ENCODE results near the gene DNM3.
"Not testable (repeated sequence)": the region's sequence is repeated elsewhere in the genome, so short reads cannot be mapped to it uniquely, and the experiment has no call there.

Gene DNM3

DNA sequence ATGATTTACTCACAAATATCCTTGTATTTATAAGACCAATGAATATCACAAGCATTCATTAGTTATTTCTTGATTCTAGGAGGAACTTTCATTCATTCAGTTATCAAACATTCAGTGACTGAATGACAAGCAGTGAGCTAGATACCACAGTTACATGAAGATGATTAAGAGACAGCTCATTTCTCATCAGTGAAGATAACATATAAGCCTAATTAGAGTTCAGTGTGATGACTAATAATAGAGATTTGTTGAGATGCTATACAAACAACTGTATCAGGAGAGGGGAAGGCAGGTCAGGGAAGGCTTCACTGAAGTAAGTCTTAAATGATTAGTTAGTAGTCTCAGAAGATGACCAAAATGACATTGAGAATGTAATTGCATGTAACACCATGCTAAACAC is 564.6 kb downstream of the DNM3 start:
- no peak for DNase-seq

DNA sequence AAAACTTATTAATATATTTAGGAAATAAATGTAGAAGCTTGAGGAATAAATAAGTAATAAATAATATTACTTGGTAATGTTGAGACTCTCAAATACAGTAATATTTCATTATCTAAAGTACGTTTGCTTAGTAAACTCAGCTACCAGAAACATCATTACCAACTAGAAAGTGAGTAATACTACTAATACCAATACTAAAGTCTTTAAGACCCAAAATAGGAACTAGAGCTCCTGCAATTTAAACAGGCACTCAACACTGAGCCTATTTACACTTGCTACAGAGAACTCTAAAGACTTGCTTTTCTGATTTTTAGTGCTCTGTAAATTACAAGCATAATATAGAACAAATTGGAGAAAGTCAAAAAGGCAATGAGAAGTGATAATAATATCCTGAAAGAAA is 565.7 kb downstream of the DNM3 start:
- no peak for DNase-seq

DNA sequence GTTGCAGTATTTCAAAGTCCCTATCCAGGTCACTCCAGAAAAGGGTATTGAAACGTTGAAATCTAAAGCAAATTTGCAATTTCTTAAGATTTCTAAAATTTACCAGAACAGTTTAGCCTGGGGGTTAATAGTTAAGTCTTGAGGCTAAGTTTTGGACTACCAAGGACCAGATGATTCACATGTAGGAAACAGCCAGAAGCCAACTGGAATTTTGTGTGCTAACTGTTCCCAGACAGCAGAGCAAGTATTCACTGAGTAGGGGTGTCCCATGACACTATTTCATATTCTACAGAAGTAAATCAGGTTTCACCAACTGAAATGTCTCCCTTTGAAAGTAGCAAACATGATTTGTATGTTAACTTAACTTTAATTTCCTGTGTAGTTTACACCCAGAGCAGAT is 567.7 kb downstream of the DNM3 start:
- DNase-seq, result no peak

DNA sequence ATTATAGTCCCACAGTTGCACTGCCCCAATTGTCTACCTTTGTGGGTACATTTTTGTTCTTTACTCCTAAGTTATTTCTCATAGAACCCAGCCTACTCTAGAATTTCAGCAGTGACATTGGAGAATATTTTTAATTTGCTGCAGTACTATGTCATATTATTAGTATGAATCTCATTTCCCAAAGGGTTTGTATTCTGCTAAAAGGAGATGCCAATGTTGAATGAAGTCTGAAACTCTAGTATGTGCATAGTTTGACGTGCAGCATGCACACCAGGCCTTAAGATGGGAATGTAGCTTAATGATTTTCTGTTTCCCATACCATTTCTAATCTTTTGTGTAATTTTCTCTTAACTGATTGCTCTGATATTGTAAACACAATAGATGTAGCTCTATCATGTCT is 568.7 kb downstream of the DNM3 start:
- no peak for DNase-seq

DNA sequence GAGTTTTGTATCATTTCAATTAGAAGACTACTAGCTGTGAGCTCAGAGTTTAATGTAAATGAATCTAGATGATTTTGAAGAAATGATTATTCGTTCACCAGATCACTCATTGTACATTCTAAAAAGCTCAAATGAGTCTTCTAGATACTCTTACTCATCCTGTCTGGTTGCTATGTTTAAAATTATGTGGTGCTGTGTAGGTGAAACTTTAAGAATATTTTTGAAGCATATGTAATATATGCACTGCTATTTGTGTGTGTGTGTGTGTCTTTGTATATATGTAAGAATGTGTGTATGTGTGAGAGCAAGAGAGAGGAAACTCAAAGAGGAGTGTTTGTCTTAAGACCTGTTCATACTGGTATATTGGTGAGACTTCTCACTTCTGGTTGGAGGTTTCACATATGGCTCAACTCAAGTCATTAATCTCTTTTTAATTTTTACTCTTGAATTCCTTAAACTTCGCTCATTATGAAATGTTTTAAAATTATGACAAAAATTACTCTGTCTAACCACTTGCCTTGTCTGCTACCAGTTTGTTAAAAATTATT is 570.6 kb downstream of the DNM3 start:
- no peak for DNase-seq

DNA sequence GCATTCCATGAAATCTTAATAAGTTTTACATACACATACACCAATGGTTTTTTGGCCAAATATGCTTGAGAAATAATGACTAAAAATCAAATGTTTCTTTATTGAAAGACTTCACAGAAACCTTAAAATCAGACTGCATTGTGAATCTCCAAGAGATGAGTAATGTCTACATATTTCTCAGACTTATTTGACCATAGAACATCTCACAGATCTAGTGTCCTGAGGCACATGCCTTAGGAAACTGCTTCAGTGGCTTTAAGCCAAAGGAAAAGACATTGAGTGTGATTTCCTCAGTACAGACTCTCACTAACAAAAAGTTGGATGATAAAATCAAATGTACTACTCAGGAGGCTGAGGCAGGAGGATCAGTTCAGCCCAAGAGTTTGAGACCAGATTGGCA is 573.0 kb downstream of the DNM3 start:
- DNase-seq, result no peak

DNA sequence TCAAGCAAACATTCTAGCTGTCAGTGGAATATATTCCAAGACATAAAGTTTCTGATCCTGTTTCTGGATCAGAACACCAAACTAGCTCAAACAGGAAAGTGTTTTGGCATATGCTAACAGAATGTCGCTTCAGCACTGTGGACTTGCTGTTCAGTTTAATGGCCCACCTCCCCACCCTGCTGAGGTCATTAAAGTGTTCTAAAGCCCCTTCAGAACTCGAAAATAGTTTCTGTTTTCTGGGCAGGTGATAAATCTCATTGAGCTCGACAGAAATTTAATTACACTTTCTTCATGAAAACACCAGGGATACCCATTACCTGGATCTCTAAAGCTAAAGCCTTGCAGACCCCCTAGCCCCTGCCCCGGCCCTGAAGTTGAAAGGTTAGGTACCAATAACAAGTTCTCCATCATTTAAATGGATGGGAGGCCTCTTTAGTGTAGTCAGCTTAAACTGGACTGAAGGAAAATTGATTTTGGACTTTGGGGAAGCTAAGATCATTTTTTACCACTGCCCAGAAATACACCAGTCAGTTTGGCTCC is 575.3 kb downstream of the DNM3 start:
- no peak for DNase-seq

DNA sequence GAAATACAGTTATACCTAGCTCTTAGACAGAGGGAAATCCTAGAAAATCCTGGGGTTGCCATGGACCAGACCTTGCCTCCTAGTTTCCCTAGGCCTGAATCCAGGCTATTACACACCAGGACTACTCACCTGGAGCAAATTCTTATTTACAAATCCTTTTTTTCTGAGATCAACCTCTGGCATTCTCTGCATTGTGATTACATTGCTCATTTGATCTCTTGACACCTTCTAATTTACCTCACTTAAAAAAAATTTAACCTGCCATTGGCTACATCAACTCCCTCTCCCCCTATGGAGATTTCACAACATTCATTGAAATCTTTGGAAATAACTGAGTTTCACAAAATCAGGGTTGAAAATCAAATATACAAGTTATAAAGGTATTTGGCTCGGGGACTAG is 576.3 kb downstream of the DNM3 start:
- no peak for DNase-seq

DNA sequence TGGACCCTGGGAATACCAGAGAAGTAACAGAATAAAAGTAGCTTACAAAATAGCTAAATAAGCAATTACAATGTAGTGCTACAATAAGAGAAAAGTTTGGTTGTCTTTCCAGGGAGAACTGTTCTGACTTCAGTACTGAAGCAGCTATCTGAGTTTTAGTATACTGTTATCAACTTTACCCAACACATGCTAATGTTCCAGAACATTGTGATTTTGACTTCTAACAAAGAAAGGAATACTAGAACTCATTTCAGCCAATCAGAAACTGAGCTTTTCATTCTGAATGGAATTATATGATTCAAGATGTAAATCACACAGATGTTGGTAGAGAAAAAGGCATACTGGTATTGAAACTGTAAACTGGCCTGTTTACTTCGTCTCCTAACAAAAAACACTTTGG is 579.1 kb downstream of the DNM3 start, which contains the start of gene C1orf105:
Gene C1orf105, plus strand, starts transcription at position 301 of the 400 bp plus-strand sequence. CDS start 201 bp downstream, outside the sequence.
- no peak for DNase-seq

DNA sequence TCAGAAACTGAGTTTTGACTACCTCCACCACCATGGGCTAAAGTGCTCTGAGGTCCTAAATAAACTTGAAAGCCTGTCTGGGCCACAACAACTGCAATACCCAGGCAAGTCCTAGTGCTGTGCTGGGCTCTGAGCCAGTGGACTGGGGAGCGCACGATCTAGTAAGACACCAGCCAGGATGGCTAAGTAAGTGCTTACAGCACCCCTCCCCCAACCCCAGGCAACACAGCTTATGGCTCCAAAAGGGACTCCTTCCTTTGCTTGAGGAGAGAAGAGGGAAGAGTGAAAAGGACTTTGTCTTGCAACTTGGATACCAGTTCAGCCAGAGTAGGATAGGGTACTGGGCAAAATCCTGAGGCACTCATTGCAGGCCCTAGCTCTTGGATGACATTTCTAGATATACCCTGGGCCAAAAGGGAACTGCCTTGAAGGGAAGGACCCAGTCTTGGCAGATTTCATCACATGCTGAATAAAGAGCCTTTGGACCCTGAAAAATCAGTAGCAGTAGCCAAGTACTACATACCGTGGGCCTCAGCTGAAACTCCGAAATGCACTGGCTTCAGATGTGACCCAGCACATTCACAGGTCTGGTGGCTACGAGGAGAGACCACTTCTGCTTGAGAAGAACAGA is 580.8 kb downstream of the DNM3 start:
- DNase-seq, result no peak

DNA sequence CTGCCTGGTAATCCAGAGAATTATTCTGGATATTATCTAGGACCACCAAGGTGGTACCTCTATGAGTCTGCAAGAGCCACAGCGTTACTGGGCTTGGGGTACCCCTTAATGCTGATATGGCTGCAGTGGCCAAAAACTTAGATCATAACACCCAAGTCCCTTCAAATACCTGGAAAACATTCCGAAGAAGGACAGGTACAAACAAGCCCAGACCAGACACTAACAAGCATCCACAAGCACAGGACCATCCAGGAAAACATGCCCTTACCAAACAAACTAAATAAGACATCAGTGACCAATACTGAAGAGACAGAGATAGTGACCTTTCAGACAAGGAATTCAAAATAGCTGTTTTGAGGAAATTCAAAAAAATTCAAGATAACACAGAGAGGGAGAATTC is 582.0 kb downstream of the DNM3 start:
- DNase-seq, result no peak

DNA sequence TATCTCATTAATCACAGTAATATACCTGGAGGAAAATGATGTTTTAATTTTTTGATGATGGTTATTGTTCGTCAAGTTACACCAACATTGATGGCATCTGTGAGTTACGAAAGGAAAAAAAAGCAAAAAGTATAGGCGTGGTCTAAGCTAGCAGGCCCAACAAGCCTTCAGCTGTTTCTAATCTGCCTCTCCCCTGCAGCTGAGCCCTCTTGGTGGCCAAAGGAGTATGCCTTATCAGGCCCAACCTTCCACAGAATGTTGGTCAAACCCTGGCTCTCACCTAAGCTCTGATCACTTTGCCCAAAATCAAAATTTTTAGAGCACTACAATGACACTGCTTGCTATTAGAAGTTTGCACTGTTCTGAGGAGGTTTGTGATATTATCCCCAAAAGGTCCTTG is 584.0 kb downstream of the DNM3 start:
- no peak for DNase-seq

DNA sequence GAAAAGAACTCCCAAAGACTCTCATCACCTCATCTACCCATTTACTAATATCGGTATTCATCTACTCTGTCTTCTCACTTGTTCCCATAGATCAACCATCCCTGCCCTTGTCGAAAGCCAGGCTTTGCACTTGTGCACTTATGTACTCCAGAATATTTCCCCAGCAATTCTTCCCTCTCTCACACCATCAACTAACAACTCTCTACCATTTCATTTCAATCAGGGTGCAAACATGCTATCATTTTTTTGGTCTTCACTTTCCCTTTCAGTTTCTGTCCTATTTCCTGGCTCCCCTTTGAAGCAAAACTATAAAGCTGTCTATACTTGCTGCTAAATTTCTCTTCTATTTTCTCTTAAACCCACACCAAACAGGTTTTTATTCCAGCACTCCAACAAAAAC is 585.9 kb downstream of the DNM3 start:
- DNase-seq, result no peak

DNA sequence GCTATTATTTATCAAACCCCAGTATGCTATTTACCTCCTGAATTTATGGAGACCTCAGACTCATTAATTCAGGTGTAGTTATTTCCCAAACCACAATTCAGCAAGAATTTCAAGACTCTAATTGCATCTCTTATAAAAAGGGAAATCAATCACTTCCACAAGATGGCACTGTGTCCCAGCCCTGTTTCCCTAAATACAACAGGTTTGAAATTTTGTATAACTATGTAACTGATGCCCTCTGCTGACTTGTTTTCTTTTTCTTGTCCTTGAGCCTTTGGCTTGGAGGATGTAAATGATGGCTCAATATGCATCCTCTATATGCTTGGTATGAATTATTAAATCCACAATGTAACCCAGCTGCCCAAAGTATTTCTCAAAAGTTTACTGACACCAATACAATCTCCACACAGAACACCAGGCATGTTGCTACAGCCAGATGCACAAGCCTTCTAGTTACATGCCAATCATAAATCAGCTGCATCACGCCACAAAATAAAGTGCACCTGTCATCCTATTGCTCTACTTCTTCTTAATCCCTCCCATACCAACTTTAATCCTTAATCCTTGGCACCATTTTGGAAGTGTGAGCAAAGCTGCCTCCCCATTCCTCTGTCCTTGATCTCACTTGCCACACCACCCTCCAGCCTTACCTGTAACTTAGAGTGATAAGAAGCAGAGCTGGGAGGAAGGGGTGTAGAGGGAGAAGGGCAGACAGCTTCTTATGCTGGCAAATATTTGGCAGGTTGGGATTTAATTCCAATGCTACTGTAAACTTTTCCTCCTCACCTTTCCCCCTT is 588.2 kb downstream of the DNM3 start:
- DNase-seq, result peak; percentile 21

DNA sequence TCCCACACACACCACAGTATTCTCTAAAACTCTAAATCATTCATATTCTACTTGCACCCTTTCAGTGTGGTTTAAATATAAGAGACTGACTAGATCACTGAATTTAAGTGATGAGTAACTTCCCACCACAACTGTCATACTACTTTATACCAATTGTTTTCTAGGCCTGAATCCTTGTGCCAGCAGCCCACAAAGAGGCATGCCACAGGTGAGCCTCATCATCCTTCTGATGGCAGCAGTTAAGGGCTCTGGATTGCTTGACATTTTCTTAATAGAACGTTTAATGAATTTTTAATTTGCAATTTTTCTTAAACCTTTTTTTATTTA is 588.8 kb downstream of the DNM3 start:
- no peak for DNase-seq

DNA sequence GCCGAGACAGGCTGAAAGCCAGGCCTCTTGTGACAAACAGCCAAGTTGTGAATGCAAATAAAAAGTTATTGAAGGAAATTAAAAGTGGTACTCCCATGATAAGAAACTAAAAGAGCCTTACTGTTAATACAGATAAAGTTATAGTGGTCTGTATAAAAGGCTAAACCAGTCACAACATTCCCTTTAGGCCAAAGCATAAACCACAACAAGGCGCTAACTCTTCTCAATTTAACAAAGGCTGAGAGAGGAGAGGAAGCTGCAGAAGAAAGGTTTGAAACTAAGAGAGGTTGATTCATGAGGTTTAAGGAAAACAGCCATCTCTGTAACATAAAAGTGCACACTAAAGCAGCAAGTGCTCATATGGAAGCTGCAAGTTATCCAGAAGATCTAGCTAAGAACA is 589.9 kb downstream of the DNM3 start:
- DNase-seq, result no peak

DNA sequence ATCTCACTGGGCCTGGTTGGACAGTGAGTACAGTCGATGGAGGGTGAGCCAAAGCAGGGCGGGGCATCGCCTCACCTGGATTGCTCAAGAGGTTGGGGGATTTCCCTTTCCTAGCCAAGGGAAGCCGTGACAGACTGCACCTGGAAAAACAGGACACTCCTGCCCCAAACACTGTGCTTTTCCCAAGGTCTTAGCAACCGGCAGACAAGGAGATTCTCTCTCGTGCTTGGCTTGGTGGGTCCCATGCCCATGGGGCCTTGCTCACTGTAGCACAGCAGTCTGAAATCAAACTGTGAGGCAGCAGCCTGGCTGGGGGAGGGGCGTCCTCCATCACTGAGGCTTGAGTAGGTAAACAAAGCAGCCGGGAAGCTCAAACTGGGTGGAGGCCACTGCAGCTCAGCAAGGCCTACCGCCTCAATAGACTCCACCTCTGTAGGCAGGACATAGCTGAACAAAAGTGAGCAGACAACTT is 590.5 kb downstream of the DNM3 start:
- no peak for DNase-seq

DNA sequence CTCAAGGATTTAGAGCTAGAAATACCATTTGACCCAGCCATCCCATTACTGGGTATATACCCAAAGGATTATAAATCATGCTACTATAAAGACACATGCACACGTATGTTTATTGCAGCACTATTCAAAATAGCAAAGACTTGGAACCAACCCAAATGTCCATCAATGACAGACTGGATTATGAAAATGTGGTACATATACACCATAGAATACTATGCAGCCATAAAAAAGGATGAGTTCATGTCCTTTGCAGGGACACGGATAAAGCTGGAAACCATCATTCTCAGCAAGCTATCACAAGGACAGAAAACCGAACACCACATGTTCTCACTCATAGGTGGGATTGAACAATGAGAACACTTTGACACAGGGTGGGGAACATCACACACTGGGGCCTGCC is 595.9 kb downstream of the DNM3 start:
- DNase-seq, result not testable (repeated sequence)

DNA sequence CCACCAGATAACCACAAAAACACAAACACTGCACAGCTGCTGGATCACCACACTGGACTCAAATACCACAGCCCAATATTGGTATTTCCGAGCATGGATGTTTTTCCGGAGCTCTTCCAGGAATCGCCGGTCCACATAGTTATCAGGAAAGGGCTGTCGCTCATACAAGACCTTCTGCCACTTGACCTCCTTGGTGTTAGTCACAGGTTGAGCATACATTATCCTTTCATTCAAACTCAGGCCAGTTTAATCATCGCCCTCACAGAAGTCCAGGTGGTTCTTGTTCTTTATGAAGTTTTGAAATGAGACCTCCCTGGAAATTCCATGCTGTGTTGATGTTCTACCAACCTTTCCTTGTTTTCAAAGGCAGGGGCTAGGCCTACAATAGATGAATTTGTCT is 601.1 kb downstream of the DNM3 start:
- no peak for DNase-seq

DNA sequence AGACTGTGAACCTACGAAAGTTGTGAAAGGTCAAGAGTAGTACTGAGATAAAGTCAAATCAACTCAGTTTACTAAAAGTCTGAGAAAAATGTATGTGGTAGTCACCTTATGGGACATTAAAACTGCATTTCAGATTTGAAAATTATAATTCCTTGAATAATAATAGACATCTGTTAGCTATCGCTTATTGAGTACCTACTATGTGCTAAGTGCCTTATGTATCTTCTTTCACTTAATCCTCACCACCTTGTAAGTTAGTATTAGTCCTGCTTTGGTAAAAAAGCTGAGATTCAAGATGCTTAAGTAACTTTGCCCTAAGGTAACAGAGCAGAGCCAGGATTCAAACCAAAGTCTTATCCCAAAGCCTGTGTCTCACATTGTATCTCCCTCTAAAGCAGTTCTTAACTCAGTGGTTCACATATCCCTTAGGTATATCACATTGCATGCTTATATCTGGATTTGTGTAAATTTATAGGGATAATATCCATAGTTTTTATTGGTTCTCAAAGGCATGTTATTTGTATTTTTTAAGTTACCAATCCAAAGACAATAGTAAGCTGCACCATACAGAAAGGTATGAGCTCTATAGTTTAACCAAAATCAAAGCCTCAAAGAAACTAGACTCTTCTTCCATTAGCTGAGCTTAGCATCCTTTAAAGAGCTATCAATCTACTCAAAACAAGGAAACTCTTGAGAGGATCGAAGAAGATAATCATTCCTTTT is 601.7 kb downstream of the DNM3 start:
- no peak for DNase-seq

DNA sequence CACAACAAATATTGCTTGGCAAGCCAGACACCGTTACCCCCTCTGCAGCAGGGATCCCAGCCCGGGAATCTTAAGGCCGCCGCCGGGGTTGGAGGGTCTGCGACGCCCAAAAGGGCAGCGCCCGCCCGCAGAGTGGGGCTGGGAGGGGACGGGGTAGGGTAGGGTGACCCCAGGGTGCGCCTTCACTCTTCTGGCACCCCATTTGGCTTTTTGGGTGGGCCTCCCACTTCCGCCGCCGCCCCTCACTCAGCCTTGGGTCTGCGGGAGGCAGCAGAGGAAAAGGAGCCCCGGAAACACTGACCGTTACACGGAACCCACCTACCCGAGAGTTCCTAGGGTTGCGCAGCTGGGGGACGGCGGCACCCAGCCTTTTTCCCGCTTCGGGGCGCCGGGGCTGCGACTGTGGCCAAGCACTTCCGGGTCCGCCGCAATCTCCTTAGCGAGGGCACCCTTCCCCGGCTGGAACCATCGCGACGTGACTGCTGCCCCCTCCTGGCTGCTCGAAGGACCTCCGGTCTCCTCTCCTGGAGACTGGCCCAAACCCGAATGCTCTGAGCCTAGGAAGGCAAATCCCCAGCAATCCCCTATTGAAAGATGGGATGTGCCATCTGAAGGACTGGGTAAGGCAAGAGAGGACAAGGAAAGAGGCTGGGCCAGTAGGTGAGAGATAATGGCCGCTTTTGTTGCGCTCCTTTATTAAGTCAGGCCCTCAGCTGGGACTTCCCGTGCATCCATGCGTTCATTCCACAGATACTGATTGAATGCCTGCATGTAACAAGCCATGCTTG is 602.6 kb downstream of the DNM3 start, which contains the start of gene PIGC:
Gene PIGC, minus strand, starts transcription at position 404 of the 788 bp plus-strand sequence. CDS start 1,447 bp downstream, outside the sequence.
- peak; percentile 49 for DNase-seq

DNA sequence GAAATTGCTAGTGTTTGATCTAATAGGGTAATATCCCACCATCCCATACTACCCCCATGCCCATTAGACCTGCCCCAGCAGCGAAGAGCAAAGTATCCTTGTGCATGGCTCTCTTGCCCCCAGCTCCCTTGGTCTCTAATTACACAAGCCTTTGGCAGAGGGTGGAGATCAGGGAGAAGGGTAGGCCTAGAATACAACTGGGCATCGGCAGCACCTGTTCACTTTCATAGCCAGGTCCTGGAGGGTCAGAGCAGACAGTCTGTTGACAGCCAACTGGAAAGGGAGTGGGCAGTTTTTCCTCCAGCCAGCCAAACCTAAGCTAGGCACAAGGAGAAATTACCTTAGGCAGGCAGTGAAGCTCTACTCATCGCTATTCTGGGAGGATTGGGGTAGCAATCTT is 605.2 kb downstream of the DNM3 start:
- no peak for DNase-seq
